H7 (cell line): ENCODE measurements around the gene CLIC6. TPM values are rescaled to one million over a fixed set of nuclear protein-coding genes. Genes with fewer than 3 reads are reported as not detected.
A peak's percentile ranks its signal among the peaks of the same experiment; 100 is the strongest.
"Not testable (repeated sequence)": the region's sequence is repeated elsewhere in the genome, so short reads cannot be mapped to it uniquely, and the experiment has no call there.

Source experiments
- DNase-seq: peaks from one replicate; pipeline ENCODE4 v3.0.0; 2012
- H3K27me3 ChIP-seq: 2 replicates; pipeline ENCODE4 v1.6.0; 2011; ENCODE audit warnings: mild to moderate bottlenecking, low read length; ENCODE audit not compliant: control insufficient read depth, insufficient read depth
- H3K36me3 ChIP-seq: replicated peaks from 2 replicates; pipeline ENCODE4 v1.5.1; 2011; ENCODE audit warnings: low read length; ENCODE audit not compliant: control insufficient read depth, insufficient read depth
- H3K4me3 ChIP-seq: 2 replicates; pipeline ENCODE4 v1.5.1; 2011; ENCODE audit warnings: low read depth, mild to moderate bottlenecking, control low read depth, low read length, moderate library complexity; ENCODE audit not compliant: insufficient read depth
- total RNA-seq: library from RNA; depleted of rRNA; stranded (reverse); fragments of >200 nt; shearing (Covaris generic); gene quantifications from 2 replicates; pipeline ENCODE4 v1.2.3, GENCODE V29; 2014

Gene CLIC6
- total RNA-seq, 1 experiment from 2014 or later, result 0.59 TPM

GRCh38 chr21:34642211-34643075 is 26.4 kb upstream of the CLIC6 start:
- no peak for DNase-seq
- Histone ChIP-seq H3K27me3 (no peaks in the 10 kb centered on the region), H3K4me3 (no peak overlapping the region)

GRCh38 chr21:34644825-34645224 is 24.0 kb upstream of the CLIC6 start:
- H3K36me3 ChIP-seq, result no peaks in the 10 kb centered on the region
- DNase-seq, result no peak
- no peak overlapping the region for H3K4me3 ChIP-seq
- no peaks in the 10 kb centered on the region for H3K27me3 ChIP-seq

More at GRCh38 chr21:34642211-34643075, 26.4 kb upstream of the CLIC6 start:
- H3K36me3 ChIP-seq, result no peaks in the 10 kb centered on the region

- Histone ChIP-seq H3K27me3 (no peaks in the 10 kb centered on the region), H3K36me3 (no peaks in the 10 kb centered on the region), H3K4me3 (no peak overlapping the region)
- DNase-seq, result no peak
These were observed 21.2 kb upstream of the CLIC6 start for GRCh38 chr21:34647555-34647954.

- no peak for DNase-seq
These were observed 20.0 kb upstream of the CLIC6 start for GRCh38 chr21:34648739-34649297.

GRCh38 chr21:34649400-34649799 is 19.4 kb upstream of the CLIC6 start:
- no peaks in the 10 kb centered on the region for H3K36me3 ChIP-seq
- DNase-seq, result no peak
- no peaks in the 10 kb centered on the region for H3K27me3 ChIP-seq
- no peak overlapping the region for H3K4me3 ChIP-seq

More at GRCh38 chr21:34648739-34649297, 20.0 kb upstream of the CLIC6 start:
- no peak overlapping the region for H3K4me3 ChIP-seq
- H3K36me3 ChIP-seq, result no peaks in the 10 kb centered on the region
- no peaks in the 10 kb centered on the region for H3K27me3 ChIP-seq

- no peaks in the 10 kb centered on the region for H3K36me3 ChIP-seq
- DNase-seq, result no peak
- H3K27me3 ChIP-seq, result no peaks in the 10 kb centered on the region
- H3K4me3 ChIP-seq, result no peak overlapping the region
These were observed 17.8 kb upstream of the CLIC6 start for GRCh38 chr21:34650861-34651431.

- Histone ChIP-seq H3K27me3 (no peaks in the 10 kb centered on the region), H3K4me3 (no peak overlapping the region), H3K36me3 (no peaks in the 10 kb centered on the region)
- no peak for DNase-seq
These were observed 17.2 kb upstream of the CLIC6 start for GRCh38 chr21:34651642-34652041.

GRCh38 chr21:34653522-34653921 is 15.3 kb upstream of the CLIC6 start:
- DNase-seq, result no peak
- Histone ChIP-seq H3K27me3 (no peaks in the 10 kb centered on the region), H3K4me3 (no peak overlapping the region), H3K36me3 (no peaks in the 10 kb centered on the region)

GRCh38 chr21:34661848-34662247 is 6.9 kb upstream of the CLIC6 start:
- Histone ChIP-seq H3K36me3 (no peaks in the 10 kb centered on the region), H3K27me3 (no peaks in the 10 kb centered on the region), H3K4me3 (no peak overlapping the region)
- DNase-seq, result no peak

- no peaks in the 10 kb centered on the region for H3K36me3 ChIP-seq
- no peak overlapping the region for H3K4me3 ChIP-seq
- no peak for DNase-seq
- H3K27me3 ChIP-seq, result peaks cover 51% of the 10 kb centered on the region
These were observed 1.0 kb upstream of the CLIC6 start for GRCh38 chr21:34667761-34668160.

- Histone ChIP-seq H3K27me3 (peaks cover 51% of the 10 kb centered on the region), H3K36me3 (no peaks in the 10 kb centered on the region), H3K4me3 (peak overlapping the region; percentile 59)
- DNase-seq, result peak; percentile 77
These were observed 520 bp downstream of the CLIC6 start for GRCh38 chr21:34669149-34669879.

GRCh38 chr21:34669880-34670219 is 1.1 kb downstream of the CLIC6 start:
- Histone ChIP-seq H3K27me3 (peaks cover 51% of the 10 kb centered on the region), H3K4me3 (peak overlapping the region; percentile 59)
- DNase-seq, H3K36me3 ChIP-seq: not testable (repeated sequence)

- Histone ChIP-seq H3K36me3 (no peaks in the 10 kb centered on the region), H3K4me3 (peak overlapping the region; percentile 59), H3K27me3 (peaks cover 51% of the 10 kb centered on the region)
- peak; percentile 73 for DNase-seq
These were observed 1.6 kb downstream of the CLIC6 start for GRCh38 chr21:34670220-34670961.

GRCh38 chr21:34670962-34671348 is 2.2 kb downstream of the CLIC6 start:
- peak; percentile 40 for DNase-seq
- peak overlapping the region; percentile 59 for H3K4me3 ChIP-seq
- no peaks in the 10 kb centered on the region for H3K36me3 ChIP-seq
- H3K27me3 ChIP-seq, result peaks cover 51% of the 10 kb centered on the region
